HG02938 (cell line): Measurements from ENCODE around the gene CPB2.

Experiments used
- ATAC-seq: cut with Tn5 transposase; IDR thresholded peaks from one replicate; pipeline ENCODE4 v1.9.1; 2021; ENCODE audit warnings: mild to moderate bottlenecking, moderate library complexity; ENCODE audit not compliant: unreplicated experiment

Gene CPB2

GRCh38 chr13:46100191-46100815 is 4.5 kb downstream of the CPB2 start:
- peak; percentile 52 for ATAC-seq

- ATAC-seq, result no peak
These were observed 7.2 kb downstream of the CPB2 start for GRCh38 chr13:46097663-46098062.

- ATAC-seq, result no peak
These were observed 7.8 kb downstream of the CPB2 start for GRCh38 chr13:46097015-46097414.

GRCh38 chr13:46094478-46094877 is 10.4 kb downstream of the CPB2 start:
- ATAC-seq, result no peak

GRCh38 chr13:46088821-46089562 is 15.8 kb downstream of the CPB2 start:
- ATAC-seq, result no peak

GRCh38 chr13:46087481-46087880 is 17.4 kb downstream of the CPB2 start:
- no peak for ATAC-seq

- no peak for ATAC-seq
These were observed 17.8 kb downstream of the CPB2 start for GRCh38 chr13:46086985-46087384.

GRCh38 chr13:46086421-46086922 is 18.4 kb downstream of the CPB2 start:
- no peak for ATAC-seq

- ATAC-seq, result no peak
These were observed 19.1 kb downstream of the CPB2 start for GRCh38 chr13:46085737-46086136.

- no peak for ATAC-seq
These were observed 22.5 kb downstream of the CPB2 start for GRCh38 chr13:46082324-46082723.

- ATAC-seq, result no peak
These were observed 25.1 kb downstream of the CPB2 start for GRCh38 chr13:46079770-46080169.

GRCh38 chr13:46077265-46077664 is 27.6 kb downstream of the CPB2 start:
- no peak for ATAC-seq

- ATAC-seq, result no peak
These were observed 28.0 kb downstream of the CPB2 start for GRCh38 chr13:46076827-46077226.

GRCh38 chr13:46075811-46076210 is 29.0 kb downstream of the CPB2 start:
- no peak for ATAC-seq

- ATAC-seq, result peak; percentile 87
These were observed 33.1 kb downstream of the CPB2 start for GRCh38 chr13:46071590-46072249.

- ATAC-seq, result no peak
These were observed 41.5 kb downstream of the CPB2 start for GRCh38 chr13:46063292-46063691.

- no peak for ATAC-seq
These were observed 42.6 kb downstream of the CPB2 start for GRCh38 chr13:46062185-46062584.

- no peak for ATAC-seq
These were observed 45.4 kb downstream of the CPB2 start for GRCh38 chr13:46059405-46059804.

GRCh38 chr13:46058268-46058667 is 46.6 kb downstream of the CPB2 start:
- ATAC-seq, result no peak

- ATAC-seq, result no peak
These were observed 47.4 kb downstream of the CPB2 start for GRCh38 chr13:46057256-46058015.
